HG02610 (cell line): ENCODE results near the gene TST.

Experiments used
- ATAC-seq: cut with Tn5 transposase; IDR thresholded peaks from one replicate; pipeline ENCODE4 v1.9.1; 2021; ENCODE audit warnings: mild to moderate bottlenecking, moderate library complexity; ENCODE audit not compliant: unreplicated experiment

TST gene

DNA sequence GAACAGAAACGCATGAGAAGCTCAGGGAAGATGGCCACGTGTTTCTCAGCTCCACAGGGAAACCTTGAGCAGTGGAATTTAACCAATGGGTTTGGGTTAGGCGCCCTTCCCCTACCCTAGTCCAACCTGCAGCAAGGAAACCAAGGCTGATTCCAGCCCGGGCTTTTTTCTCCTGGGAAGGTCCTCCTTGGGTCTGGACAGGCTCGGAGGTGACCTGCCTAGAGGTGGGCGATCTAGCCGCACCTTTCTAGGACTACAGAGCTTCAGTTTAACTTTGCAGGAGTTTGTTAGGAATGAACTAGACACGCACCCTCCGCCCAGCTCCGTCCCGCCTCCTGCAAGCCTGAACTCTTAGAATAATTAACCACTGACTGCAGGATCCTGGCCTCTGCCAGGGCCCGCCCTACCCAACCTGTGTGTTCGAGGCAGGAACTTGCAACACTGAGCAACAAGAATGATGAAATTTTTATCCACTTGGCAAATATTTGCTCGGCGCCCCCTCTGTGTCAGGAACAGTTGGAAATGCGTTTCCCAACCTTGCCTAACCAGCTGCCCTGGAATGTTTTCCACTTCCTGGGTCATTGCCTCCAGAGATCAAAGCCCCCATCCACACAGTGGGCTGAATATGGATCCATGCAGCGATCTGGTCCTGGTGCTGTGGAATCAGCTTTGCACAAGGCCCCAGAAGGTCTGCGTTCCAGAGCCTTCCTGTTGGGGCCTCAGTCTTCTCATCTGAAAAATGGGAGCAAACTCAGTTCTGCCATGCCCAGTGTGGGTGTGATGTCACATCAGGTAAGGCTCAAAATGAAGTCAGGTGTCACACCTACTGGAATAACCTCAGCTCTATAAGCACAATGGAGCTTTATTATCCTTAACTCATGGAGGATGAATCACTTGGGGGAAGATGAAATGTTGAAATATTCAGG, 13.6 kb upstream of the TST start:
- no peak for ATAC-seq

DNA sequence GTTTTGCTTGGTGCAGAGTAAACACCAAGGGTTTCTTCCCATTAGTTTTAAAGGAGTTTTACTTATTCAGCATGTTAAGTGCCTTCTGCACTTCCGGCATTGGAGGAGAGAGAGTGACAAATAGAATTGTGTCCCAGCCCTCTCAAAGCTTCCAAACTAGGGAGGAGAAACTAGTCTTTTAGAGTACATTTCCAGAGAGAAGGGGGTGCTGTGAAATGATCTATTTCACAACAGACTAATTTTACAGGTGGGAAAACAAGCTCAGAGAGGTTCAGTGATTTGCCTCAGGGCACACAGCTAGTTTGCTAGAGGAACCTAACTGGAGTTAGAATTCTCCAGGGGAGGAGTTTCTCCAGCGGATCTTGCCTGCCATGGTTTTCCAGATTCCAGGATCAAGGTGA, 12.9 kb upstream of the TST start:
- ATAC-seq = no peak

DNA sequence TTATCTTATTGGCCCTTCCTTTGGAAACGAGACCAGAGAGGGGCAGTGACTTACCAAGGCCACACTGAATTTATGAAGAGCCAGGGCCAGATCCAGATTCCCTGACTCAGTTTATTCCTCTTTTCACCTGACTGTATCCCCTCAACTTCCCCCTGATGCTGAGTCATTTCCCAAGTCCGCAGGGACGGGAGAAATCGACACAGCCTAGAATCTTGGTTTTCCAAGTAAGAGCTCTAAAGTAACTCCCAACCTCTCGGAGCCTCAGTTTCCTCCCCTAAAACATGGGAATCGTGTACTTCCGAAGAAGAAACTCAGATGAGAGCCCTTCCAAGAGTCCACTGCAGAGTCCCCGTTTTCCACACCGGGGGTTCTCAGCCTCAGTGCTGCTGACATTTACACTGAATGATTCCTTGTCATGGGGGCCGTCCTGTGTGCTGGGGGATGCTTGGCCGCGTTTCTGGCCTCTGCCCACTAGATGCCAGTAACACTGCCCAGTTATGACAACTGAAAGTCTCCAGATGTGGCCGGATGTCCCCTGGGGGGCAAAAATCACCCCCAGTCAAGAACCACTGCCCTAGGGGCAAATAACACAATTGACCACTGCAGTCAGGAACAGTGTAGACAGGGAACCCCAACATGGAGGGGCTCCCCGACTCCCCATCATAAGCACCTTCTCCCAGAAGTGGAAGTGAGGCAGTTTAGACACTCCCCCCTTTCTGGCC, 11.5 kb upstream of the TST start:
- ATAC-seq = no peak

DNA sequence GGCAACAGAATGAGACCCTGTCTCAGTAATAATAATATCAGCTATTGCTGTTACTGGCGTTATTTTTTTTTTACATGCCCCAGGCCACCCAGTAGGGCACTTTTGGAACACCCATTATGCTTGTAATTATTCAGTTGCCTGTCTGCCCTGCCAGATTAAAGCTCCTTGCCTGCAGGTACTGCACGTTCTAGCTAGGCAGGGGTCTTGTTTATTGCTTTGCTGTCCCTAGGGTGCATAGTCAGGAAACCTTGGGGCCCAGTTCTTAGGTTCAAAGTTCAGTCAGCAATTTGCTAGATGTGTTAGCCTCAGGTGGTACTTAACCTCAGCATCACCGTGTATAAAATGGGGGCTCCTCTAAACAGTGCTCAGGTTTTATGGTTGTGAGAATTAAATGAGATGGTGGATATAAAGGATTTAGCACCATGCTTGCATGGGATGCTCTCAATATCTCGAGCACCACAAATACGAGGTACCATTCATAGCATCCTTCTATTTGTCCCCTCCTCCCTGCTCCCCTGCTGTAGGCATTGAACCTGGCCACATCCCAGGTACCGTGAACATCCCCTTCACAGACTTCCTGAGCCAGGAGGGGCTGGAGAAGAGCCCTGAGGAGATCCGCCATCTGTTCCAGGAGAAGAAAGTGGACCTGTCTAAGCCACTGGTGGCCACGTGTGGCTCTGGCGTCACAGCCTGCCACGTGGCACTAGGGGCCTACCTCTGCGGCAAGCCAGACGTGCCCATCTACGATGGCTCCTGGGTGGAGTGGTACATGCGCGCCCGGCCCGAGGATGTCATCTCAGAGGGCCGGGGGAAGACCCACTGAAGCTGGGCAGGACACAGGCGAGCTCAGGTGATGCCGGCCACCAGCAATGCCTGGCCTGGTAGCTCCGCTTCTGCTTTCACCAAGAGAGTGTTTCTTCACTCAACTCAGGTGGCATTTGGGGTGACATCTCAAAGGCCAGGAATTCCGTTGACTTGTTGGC, 9.7 kb upstream of the TST start:
- no peak for ATAC-seq

DNA sequence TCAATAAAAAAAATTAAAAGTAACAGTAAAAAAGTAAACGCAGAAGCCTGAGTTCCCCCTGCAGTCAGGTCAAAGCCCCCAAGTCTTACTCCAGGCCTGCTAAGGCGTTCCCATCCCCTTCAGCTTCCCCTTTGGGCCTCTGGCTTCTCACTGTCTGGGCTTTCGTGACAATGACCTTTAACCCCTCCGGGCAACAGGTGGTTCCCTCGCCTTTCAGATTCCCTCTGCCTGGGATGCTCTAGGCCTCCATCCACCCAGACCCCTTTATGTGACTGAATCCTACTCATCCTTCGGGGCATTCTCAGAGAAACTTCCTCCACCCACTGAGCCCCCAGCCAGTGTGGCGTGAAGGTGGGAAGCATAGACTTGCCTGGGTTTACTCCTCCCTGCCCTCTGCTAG, 8.3 kb upstream of the TST start:
- ATAC-seq = no peak

DNA sequence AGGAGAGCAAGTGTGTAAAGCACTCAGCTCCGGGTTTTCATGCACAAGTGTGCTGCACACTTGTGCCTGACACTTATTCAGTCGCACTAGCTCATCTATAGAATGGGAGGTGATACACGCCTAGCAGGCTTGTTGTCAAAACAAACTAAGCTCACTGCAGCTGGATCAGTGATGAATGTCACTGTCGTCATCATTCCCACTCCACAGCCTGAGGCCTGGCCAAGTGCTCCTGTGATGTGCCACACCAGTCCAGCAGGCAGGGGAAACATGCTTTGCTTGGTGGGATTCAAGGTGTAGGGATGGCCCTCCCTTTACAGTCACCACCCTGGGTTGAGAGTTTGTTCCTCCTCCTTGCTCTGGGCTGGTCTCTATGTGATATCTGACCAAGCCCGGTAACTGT, 7.1 kb upstream of the TST start:
- no peak for ATAC-seq

DNA sequence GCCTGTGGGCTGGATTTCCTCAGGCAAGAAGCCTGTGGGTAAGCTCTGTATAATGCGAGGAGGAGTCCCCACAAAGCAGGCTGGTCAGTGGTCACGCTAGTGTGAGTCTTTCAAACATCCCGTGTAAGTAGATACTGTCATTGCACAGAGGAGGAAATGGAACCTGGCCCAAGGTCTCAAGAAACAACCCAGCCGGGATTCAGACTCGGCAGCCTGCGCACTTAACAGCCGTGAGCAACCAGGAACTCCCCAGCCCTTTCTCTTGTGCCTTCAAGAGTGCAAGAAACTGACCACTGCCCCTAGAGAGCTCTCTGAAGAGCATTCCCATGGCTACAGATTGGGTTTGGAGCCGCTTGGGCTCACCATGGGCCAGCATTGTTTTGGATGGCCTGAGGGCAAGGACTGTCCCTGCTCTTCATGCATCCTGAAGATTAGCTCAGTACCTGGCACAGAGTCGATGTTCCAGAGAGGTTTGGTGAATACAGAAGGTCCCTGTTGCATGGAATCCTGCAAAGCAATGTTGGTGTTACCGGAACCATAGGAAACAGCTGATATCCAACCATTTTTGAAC, 6.3 kb upstream of the TST start:
- no peak for ATAC-seq

DNA sequence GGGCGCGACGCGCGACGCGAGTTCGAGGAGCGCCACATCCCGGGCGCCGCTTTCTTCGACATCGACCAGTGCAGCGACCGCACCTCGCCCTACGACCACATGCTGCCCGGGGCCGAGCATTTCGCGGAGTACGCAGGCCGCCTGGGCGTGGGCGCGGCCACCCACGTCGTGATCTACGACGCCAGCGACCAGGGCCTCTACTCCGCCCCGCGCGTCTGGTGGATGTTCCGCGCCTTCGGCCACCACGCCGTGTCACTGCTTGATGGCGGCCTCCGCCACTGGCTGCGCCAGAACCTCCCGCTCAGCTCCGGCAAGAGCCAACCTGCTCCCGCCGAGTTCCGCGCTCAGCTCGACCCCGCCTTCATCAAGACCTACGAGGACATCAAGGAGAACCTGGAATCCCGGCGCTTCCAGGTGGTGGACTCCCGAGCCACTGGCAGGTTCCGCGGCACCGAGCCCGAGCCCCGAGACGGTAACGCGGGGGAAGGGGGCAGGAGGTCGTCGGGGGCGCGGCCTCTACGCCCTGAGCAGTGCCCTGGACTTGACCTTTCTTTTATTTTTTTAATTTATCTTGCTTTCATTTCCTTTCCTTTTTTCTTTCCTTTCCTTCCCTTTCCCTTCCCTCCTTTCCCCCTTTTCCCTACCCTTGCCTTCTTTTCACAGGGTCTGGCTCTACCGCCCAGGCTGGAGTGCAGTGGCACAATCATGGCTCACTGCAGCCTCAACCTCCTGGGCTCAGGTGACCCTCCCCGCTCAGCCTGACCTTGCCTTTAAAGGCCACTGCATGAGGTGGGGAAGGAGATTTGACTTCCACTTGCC, 5.3 kb upstream of the TST start:
- no peak for ATAC-seq

DNA sequence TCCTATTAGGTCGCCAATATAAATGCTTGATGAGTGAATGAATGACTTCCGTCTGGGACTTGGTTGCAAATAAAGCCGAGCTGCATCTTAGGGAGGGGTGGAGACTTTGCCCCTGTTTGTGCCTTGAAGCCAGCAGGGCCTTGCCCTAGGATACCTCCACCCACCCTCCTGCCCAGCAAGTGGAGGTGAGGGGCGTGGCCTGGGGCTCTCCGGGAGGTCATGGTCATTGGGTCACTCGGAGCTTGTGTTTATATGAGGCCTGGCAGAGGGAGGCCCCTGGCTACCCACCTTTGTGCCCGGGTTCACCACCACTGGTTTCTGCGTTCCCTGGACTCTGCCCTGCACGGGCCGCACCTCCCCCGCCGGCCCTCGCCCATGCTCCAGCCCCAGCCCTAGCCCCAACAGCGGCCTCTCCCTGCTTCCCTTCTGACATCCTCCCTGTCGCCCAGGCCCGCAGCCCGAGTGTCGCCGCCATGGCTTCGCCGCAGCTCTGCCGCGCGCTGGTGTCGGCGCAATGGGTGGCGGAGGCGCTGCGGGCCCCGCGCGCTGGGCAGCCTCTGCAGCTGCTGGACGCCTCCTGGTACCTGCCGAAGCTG, 4.6 kb upstream of the TST start:
- ATAC-seq = no peak

DNA sequence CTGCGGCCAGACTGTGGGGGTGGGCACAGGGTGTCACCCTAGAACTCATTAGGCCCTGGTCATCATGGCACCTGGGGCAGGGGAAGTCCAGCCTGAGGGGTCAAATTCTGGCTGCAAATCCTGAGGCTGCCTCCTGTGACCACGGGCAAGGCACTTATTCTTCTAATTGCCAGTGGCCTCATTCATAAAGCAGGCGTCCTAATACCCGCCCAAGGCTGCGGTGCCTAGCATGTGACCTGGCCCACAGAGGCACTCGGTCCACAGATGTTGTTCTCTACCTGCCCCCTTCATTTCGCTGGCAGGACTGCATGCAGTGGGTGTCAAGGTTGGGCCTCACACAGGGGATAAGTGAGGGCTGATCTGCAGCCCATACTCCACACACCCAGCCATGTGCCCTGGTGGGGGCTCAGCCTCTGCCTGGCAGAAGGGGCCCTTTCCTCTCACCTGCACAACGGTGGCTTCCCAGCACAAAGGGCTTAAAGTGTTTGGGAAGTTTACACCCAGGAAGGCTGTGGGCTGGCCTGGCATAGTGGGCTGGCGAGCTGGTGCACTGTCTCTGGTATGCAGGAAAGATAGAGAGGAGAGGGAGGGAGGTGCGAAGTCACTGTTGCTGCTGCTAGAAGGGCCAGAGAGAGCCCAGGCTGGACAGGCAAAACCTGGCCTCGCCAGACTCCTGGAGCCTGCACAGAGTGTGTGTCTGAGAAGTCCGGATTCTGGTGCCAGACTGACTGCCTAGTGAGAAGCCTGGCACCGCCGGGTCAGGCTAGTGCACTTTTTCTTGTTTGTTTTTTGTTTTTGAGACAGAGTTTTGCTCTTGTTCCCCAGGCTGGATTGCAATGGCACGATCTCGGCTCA, 3.5 kb upstream of the TST start:
- ATAC-seq = no peak

DNA sequence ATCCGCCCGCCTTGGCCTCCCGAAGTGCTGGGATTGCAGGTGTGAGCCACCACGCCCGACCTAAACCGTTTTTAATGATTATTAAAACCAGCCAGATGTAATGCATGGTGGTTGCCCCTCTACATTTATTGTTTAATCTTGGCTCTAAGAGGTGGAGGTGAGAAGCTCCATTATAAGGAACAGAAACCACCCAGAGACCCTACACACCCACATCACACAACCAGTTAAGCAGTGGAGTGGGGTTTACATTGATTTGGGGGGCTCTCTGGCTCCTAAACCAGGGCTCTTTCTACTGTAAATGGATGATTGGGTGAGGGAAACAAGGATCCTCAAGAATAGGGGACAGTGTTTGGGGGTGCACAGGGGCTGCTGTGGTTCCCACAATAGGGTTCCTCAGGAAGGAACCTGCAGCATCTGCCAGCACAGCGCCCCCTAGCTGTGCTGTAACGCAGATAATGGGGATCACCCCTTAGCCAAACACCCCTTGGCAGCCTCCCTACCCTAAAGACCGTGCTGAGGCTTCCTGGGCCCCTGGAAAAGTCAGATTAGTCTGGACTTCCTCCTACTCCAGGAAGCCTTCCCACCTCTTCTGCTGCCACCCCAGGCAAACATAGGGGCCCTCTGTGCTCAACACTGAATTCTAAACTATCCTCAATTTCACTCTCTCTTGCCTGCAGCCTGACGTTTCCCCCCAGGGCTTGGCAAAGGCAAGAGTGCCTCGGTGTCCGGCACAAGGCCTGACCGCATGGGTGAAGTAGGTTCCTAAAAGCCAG, 2.6 kb upstream of the TST start:
- no peak for ATAC-seq

DNA sequence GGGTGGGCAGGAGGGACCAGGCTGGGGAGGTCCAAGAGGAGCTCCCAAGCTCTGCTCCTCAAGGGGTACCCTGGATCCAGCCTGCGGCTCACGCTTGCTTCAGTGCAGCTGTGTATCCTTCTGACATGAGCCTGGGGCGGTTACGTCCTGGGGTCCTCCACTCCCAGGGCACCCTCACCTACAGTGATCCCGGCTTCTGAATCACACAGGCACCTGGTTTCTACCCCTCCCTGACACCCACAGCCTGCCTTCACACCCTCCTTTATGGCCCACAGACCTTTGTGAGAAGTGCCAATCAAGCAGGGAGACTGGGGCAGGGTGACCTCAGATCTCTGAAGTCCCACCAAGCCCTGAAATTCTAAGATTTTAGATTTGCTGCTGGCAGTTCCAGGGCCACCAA, 1.8 kb upstream of the TST start:
- no peak for ATAC-seq

DNA sequence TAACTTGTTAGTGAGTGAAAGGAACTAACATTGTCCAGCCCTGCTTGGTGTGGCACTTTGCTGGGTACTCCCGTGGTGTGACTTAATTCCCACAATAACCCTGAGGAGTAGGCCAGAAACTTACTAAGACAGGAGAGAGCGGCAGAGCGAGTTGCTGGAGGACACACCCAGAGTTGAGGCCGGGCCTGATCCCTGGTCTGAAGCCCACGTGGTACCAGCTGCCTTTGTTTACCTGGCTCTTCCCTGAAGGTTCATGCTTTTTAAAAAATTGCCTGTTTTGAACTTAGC, 889 bp upstream of the TST start:
- no peak for ATAC-seq

DNA sequence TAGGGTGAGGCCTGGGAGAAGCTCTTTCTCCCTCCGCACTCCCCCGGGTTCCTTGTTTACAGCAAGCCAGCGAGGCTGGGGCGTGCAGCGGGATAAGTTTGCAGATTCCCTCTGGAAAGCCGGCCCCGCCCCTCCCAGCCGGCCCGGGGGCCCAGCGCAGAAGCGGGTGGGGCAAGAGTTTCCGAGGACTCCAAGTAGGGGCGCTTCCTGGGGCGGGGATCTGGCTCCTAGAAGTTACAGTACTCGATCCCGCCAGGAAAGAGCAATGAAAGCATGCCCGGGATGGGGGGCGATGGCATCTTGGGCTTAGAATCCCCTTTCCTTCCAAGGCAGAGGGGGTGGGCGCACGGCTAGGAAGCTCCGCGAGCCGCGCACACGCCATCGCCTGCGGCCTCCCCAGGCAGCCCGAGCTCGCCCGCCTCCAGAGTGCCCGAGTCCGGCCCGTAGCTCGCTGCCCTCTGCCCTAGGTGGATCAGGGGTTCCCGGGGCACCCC, 385 bp downstream of the TST start:
- peak; percentile 19 for ATAC-seq

DNA sequence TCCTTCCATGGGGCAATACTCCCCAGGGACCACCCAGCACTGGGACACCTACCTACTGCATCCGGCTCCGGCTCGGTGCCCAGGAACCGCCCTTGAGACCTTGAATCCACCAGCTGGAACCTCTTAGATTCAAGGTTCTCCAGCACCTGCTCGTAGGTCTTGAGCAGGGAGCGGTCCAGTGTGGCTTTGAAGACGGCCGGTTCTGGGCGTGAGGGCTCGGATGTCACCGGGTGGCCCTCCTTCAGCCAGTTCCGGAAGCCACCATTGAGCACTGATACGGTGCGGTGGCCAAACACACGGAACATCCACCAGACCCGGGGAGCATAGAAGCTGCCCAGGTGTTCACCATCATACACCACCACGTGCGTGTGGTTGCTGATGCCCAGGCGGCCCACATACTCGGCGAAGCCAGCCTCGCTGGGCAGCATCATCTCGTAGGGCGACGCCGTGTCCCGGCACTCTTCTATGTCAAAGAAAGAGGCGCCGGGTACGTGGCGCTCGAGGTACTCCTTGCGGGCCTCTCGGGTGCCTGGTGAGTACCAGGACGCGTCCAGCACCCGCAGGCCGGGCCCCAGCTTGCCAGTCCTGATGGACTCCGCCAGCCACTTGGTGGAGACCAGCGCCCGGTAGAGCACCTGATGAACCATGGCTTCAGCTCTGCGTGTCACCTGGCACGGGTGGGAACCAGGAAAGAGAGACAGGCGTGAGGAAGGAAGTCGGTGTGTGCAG, 997 bp downstream of the TST start:
- no peak for ATAC-seq

DNA sequence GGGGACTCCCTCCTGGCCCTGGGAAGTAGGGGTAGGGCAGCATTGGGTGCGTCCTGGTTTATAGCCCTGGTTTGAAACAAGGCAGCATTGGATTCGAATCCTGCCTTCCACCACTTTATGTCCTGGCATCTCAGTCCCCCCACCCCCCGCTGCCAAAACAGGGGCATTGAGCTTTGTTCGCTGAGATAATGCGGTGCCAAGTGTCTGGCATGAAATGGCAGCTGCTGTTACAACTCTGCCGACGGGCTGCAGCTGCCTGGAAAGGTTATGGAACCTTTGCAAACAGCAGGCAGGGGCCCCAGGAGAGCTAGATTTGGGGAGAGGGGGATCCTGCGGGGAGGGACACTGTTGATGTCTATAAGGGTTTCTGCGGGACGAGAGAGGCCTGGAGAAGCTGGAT, 1.9 kb downstream of the TST start:
- no peak for ATAC-seq
